IPS DF 6.9 (cell line): Measurements from ENCODE around the gene PFKL.
A peak's percentile ranks its signal among the peaks of the same experiment; 100 is the strongest.
"Not testable (repeated sequence)": the region's sequence is repeated elsewhere in the genome, so short reads cannot be mapped to it uniquely, and the experiment has no call there.

Experiments used
- DNase-seq: peaks from one replicate; pipeline ENCODE4 v3.0.0-alpha.2; 2013; ENCODE audit warnings: low read depth, low spot score
- H3K27ac ChIP-seq: one replicate; pipeline ENCODE4 v1.5.1; 2013; ENCODE audit warnings: low read length, control low read depth
- H3K27me3 ChIP-seq: 2 replicates; pipeline ENCODE4 v1.6.1; 2013; ENCODE audit warnings: mild to moderate bottlenecking, low read length; ENCODE audit not compliant: control insufficient read depth, insufficient read depth
- H3K36me3 ChIP-seq: 2 replicates; pipeline ENCODE4 v1.6.1; 2013; ENCODE audit warnings: low read length; ENCODE audit not compliant: control insufficient read depth, insufficient read depth
- H3K4me1 ChIP-seq: 2 replicates; pipeline ENCODE4 v1.6.1; 2013; ENCODE audit warnings: low read length; ENCODE audit not compliant: control insufficient read depth, insufficient read depth
- H3K4me3 ChIP-seq: 2 replicates; pipeline ENCODE4 v1.5.1; 2013; ENCODE audit warnings: mild to moderate bottlenecking, low read length
- H3K9me3 ChIP-seq: 2 replicates; pipeline ENCODE4 v1.6.1; 2013; ENCODE audit warnings: low read length, inconsistent platforms; ENCODE audit not compliant: control insufficient read depth, insufficient read depth
- WGBS: extraction: QIAGEN DNeasy Blood & Tissue Kit; methylation state at CpG from one replicate; pipeline ENCODE4 v1.1.7; 2013; ENCODE audit warnings: mixed read lengths, missing lambda C conversion rate; ENCODE audit not compliant: insufficient read length, insufficient coverage; 5-methylcytosine and 5-hydroxymethylcytosine counted together

PFKL gene

DNA sequence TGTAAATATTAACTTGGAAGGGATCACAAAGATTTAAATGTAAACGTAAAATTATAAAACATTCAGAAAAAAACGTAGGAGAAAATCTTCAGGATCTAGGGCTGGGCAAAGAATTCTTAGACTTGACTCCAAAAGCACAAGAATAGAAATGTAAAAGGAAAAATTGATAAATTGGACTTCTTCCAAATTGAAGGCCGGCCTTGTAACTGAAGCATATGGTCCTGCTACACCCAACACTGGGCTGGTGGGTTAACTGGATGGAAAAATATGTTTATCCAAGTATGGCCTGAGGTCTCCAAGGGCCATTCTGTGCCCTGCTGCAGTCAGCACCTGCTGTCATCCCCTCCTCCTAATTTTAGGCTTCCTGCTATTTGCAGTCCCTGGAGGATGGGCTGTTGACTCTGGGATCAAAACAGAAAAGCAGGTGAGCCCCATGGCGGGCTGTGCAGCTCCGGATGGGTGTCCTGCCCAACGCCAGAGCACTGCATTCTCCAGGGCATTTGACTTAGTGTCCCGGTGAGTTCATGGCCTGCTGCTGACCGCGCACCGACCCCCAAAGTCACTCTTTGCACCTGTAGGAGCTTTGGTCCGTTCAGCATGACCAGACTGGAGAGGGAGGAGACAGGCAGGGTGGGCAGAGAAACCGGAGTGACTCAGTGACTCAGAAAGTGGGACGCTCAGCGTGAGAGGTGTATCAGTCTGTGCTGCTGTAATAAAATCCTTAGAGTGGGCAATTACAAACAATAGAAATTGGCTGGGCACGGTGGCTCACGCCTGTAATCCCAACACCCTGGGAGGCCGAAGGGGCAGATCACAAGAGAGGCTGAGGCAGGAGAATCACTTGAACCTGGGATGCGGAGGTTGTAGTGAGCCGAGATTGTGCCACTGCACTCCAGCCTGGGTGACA lies 20.2 kb upstream of the PFKL start:
- DNase-seq, result no peak

DNA sequence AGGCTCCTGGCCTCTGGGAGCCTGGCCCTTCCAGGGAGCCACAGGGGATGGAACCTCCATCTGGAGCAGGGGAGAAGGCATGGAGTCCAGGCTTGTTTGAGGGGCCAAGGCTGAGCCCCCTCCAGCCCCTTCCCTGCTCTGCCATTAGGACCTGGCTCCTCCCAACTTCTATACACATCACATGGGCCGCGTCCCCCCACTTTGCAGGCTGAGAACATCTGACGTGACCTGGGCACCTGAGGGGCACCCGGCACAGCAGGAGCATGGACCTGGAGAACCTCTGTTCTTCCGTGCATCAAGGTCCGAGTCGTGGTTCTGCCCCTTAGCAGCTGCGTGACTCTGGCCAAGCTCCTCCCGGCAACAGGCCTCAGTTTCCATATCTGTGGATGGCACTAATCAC lies 18.1 kb upstream of the PFKL start:
- no CpG with 5 or more reads among the region's 9 CpGs for WGBS
- no peaks in the 10 kb centered on the region for H3K27me3 ChIP-seq
- H3K9me3 ChIP-seq, result no peaks in the 10 kb centered on the region
- no peak overlapping the region for H3K27ac ChIP-seq
- DNase-seq, result no peak
- H3K4me1 ChIP-seq, result peaks cover 7% of the 10 kb centered on the region
- H3K36me3 ChIP-seq, result no peaks in the 10 kb centered on the region; the same call in 1 of the 2 replicates
- H3K4me3 ChIP-seq, result no peak overlapping the region

More for the DNA sequence above, 20.2 kb upstream of the PFKL start:
- Histone ChIP-seq H3K27ac (no peak overlapping the region), H3K9me3 (no peaks in the 10 kb centered on the region), H3K27me3 (no peaks in the 10 kb centered on the region), H3K4me3 (no peak overlapping the region), H3K36me3 (no peaks in the 10 kb centered on the region; the same call in 1 of the 2 replicates), H3K4me1 (peaks cover 7% of the 10 kb centered on the region)
- no CpG with 5 or more reads among the region's 19 CpGs for WGBS

DNA sequence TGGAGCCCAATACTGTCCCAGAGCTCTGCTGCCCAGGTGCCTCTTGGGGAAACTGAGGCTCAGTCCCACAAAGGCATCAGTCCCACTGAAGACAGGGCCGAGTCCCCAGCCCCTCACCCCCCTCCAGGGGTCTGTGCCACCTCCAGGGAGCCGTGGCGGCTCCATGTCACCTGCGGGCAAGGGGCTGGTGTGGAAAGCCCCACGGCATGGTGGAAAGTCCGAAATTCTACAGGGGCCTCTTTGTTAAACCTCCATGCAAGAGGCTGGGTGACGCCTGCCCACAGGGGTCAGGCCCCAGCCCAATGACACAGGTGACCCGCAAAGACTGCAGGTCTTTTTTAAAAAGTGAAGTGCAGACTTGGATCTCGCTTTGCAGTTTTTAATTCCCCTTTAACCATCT lies 17.5 kb upstream of the PFKL start:
- peaks cover 7% of the 10 kb centered on the region for H3K4me1 ChIP-seq
- no CpG with 5 or more reads among the region's 9 CpGs for WGBS
- H3K36me3 ChIP-seq, result no peaks in the 10 kb centered on the region; the same call in 1 of the 2 replicates

DNA sequence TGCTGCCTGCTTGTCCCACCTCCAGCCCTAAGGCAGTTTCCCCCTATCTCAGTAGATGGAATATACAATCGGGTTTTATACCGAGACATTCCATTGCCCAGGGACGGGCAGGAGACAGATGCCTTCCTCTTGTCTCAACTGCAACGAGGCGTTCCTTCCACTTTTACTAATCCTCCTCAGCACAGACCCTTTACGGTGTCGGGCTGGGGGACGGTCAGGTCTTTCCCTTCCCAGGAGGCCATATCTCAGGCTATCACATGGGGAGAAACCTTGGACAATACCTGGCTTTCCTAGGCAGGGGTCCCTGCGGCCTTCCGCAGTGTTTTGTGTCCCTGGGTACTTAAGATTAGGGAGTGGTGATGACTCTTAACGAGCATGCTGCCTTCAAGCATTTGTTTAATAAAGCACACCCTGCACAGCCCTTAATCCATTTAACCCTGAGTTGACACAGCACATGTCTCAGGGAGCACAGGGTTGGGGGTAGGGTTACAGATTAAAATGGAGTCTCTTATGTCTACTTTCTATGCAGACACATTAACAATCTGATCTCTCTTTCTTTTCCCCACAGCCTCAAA lies 16.6 kb upstream of the PFKL start:
- not testable (repeated sequence) for H3K4me3 ChIP-seq, H3K27me3 ChIP-seq, H3K36me3 ChIP-seq, H3K27ac ChIP-seq, DNase-seq, H3K9me3 ChIP-seq, H3K4me1 ChIP-seq
- WGBS, result no CpG with 5 or more reads among the region's 11 CpGs

More for the DNA sequence above, 17.5 kb upstream of the PFKL start:
- Histone ChIP-seq H3K27me3 (no peaks in the 10 kb centered on the region), H3K4me3 (no peak overlapping the region), H3K9me3 (no peaks in the 10 kb centered on the region), H3K27ac (no peak overlapping the region)
- DNase-seq, result no peak

GRCh38 chr21:44283948-44284347 lies 15.9 kb upstream of the PFKL start:
- no peak overlapping the region for H3K4me3 ChIP-seq
- H3K27me3 ChIP-seq, result no peaks in the 10 kb centered on the region
- WGBS, result no CpG with 5 or more reads among the region's 11 CpGs
- no peak overlapping the region for H3K27ac ChIP-seq
- no peaks in the 10 kb centered on the region; the same call in 1 of the 2 replicates for H3K36me3 ChIP-seq
- no peaks in the 10 kb centered on the region for H3K9me3 ChIP-seq
- no peak for DNase-seq
- H3K4me1 ChIP-seq, result peaks cover 7% of the 10 kb centered on the region

DNA sequence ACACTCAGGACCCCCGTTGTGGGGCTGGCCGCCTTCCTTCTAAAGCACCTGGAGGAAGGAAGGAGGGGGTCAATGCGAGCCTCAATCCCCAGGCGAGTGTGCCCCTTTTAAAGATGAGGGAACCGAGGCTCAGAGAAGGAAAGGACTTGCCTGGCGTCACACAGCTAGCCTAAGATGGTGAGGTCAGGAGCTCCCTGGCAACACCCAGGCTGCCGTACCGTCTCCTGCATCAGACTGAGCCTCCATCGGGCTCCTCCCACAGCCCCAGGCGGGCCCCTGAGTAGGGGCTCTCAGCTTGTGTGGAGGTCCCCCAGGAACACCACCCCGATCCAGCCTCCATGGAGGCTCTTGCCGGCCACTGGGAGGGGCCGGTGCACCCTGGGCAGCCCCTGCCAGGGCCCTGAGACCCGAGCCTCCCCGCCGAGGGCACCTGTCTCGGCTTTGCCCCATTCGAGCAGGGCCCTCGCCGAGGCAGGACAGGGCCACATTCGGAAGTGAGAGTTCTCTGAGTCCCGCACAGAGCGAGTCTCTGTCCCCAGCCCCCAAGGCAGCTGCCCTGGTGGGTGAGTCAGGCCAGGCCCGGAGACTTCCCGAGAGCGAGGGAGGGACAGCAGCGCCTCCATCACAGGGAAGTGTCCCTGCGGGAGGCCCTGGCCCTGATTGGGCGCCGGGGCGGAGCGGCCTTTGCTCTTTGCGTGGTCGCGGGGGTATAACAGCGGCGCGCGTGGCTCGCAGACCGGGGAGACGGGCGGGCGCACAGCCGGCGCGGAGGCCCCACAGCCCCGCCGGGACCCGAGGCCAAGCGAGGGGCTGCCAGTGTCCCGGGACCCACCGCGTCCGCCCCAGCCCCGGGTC lies 14.5 kb upstream of the PFKL start, which contains the start of gene AIRE:
TSS of gene AIRE (plus strand) at position 739 of the 855 bp plus-strand sequence. CDS start 131 bp downstream, outside the sequence.
- peaks cover 7% of the 10 kb centered on the region for H3K4me1 ChIP-seq
- H3K27me3 ChIP-seq, result no peaks in the 10 kb centered on the region
- H3K27ac ChIP-seq, result no peak within 1 kb of the TSS
- no peak for DNase-seq
- H3K4me3 ChIP-seq, result peak within 1 kb of the TSS; percentile 6; the same call in 1 of the 2 replicates
- H3K36me3 ChIP-seq, result no peaks in the 10 kb centered on the region; the same call in 1 of the 2 replicates
- H3K9me3 ChIP-seq, result no peaks in the 10 kb centered on the region
- no CpG with 5 or more reads among the region's 56 CpGs for WGBS

- Histone ChIP-seq H3K4me3 (peak overlapping the region; percentile 6; the same call in 1 of the 2 replicates), H3K27ac (no peak overlapping the region), H3K36me3 (no peaks in the 10 kb centered on the region; the same call in 1 of the 2 replicates), H3K4me1 (peaks cover 7% of the 10 kb centered on the region), H3K9me3 (no peaks in the 10 kb centered on the region), H3K27me3 (no peaks in the 10 kb centered on the region)
- no peak for DNase-seq
- no CpG with 5 or more reads among the region's 21 CpGs for WGBS
These were observed 13.7 kb upstream of the PFKL start for GRCh38 chr21:44286086-44286715.

GRCh38 chr21:44286716-44287632 lies 12.9 kb upstream of the PFKL start:
- Histone ChIP-seq H3K27ac (no peak overlapping the region), H3K36me3 (no peaks in the 10 kb centered on the region; the same call in 1 of the 2 replicates), H3K4me3 (no peak overlapping the region), H3K4me1 (peaks cover 5% of the 10 kb centered on the region), H3K9me3 (no peaks in the 10 kb centered on the region), H3K27me3 (no peaks in the 10 kb centered on the region)
- DNase-seq, result no peak
- WGBS, result no CpG with 5 or more reads among the region's 31 CpGs
